HepG2 (cell line): ENCODE data around the gene DNASE2. TPM values are rescaled to one million over a fixed set of nuclear protein-coding genes. Genes with fewer than 3 reads are reported as not detected.

Experiments used
- CCDC6 ChIP-seq: sonication (generic); formaldehyde crosslinking; IDR thresholded peaks from 2 replicates; pipeline ENCODE4 v1.8.1; 2022; ENCODE audit warnings: mild to moderate bottlenecking, missing genetic modification reagents, moderate library complexity
- ETV5 ChIP-seq: IDR thresholded peaks from 2 replicates; pipeline ENCODE4 v1.6.1; 2018; ENCODE audit warnings: missing biosample characterization, missing genetic modification reagents, inconsistent platforms, borderline replicate concordance
- HOXA9 ChIP-seq: sonication (generic); formaldehyde crosslinking; IDR thresholded peaks from 2 replicates; pipeline ENCODE4 v1.8.1; 2022; ENCODE audit warnings: missing genetic modification reagents, mild to moderate bottlenecking, moderate library complexity, borderline replicate concordance
- IKZF1 ChIP-seq: fragments of 450-650 bp; IDR thresholded peaks from 2 replicates; pipeline ENCODE4 v1.7.1; 2016
- MED13 ChIP-seq: sonication (generic); formaldehyde crosslinking; IDR thresholded peaks from 2 replicates; pipeline ENCODE4 v1.5.0; 2020; ENCODE audit warnings: missing genetic modification reagents
- PAWR ChIP-seq: sonication (generic); formaldehyde crosslinking; IDR thresholded peaks from 2 replicates; pipeline ENCODE4 v1.4.0; 2020; ENCODE audit warnings: missing genetic modification reagents, mild to moderate bottlenecking, borderline replicate concordance
- PHF8 ChIP-seq: sonication (generic); formaldehyde crosslinking; IDR thresholded peaks from 2 replicates; pipeline ENCODE4 v1.5.0; 2020; ENCODE audit warnings: missing genetic modification reagents
- POLR2AphosphoS2 ChIP-seq: IDR thresholded peaks from 2 replicates; pipeline ENCODE4 v1.6.1; 2011; ENCODE audit warnings: low read depth, low read length, improper control_type of control experiment
- SAFB2 ChIP-seq: sonication (generic); formaldehyde crosslinking; IDR thresholded peaks from 2 replicates; pipeline ENCODE4 v1.5.1; 2020; ENCODE audit warnings: missing genetic modification reagents, low read depth, mild to moderate bottlenecking, borderline replicate concordance
- SP5 ChIP-seq: IDR thresholded peaks from 2 replicates; pipeline ENCODE4 v1.6.1; 2016; ENCODE audit warnings: low read depth, borderline replicate concordance
- THAP9 ChIP-seq: sonication (generic); formaldehyde crosslinking; IDR thresholded peaks from 2 replicates; pipeline ENCODE4; 2020; ENCODE audit warnings: missing genetic modification reagents, mild to moderate bottlenecking, borderline replicate concordance
- TOPORS ChIP-seq: sonication (generic); formaldehyde crosslinking; IDR thresholded peaks from 2 replicates; pipeline ENCODE4 v1.8.0; 2023; ENCODE audit warnings: mild to moderate bottlenecking, missing genetic modification reagents
- YY1 ChIP-seq: IDR thresholded peaks from 2 replicates; pipeline ENCODE4 v1.6.1; 2011; ENCODE audit warnings: low read length, low read depth, moderate library complexity, mild to moderate bottlenecking; ENCODE audit not compliant: insufficient read depth, insufficient replicate concordance
- ZEB1 ChIP-seq: IDR thresholded peaks from 2 replicates; pipeline ENCODE4 v1.6.1; 2012; ENCODE audit warnings: mild to moderate bottlenecking, low read depth, inconsistent platforms; ENCODE audit not compliant: insufficient replicate concordance
- ZGPAT ChIP-seq: IDR thresholded peaks from 2 replicates; pipeline ENCODE4 v1.6.1; 2016; ENCODE audit warnings: mild to moderate bottlenecking
- ZNF558 ChIP-seq: sonication (generic); formaldehyde crosslinking; IDR thresholded peaks from 2 replicates; pipeline ENCODE4 v1.9.0; 2022; ENCODE audit warnings: mild to moderate bottlenecking, missing genetic modification reagents, borderline replicate concordance
- ZNF670 ChIP-seq: sonication (generic); formaldehyde crosslinking; IDR thresholded peaks from 2 replicates; pipeline ENCODE4 v1.8.0; 2022; ENCODE audit warnings: mild to moderate bottlenecking, missing genetic modification reagents, borderline replicate concordance
- ZNF749 ChIP-seq: sonication (generic); formaldehyde crosslinking; IDR thresholded peaks from 2 replicates; pipeline ENCODE4 v1.8.0; 2022; ENCODE audit warnings: mild to moderate bottlenecking, missing genetic modification reagents, moderate library complexity, borderline replicate concordance
- ZNF75D ChIP-seq: sonication (generic); formaldehyde crosslinking; IDR thresholded peaks from 2 replicates; pipeline ENCODE4 v1.8.1; 2023; ENCODE audit warnings: missing genetic modification reagents, mild to moderate bottlenecking, borderline replicate concordance
- ZNF816 ChIP-seq: sonication (generic); formaldehyde crosslinking; IDR thresholded peaks from 2 replicates; pipeline ENCODE4 v1.8.0; 2022; ENCODE audit warnings: missing genetic modification reagents, mild to moderate bottlenecking, borderline replicate concordance
- polyA plus RNA-seq, 8 experiments: library from polyadenylated mRNA; depleted of rRNA in 3 of 8; stranded (reverse) in 7 of 8; unstranded in 1 of 8; fragments of >200 nt; fragmentation: Illumina TruSeq in 4 of 8; extraction: Trizol in 4 of 8; gene quantifications; 2 replicates each; pipeline versions ENCODE4 v1.2.1 to v1.2.3, GENCODE V29; 2011 to 2016; ENCODE audit warnings: low read depth in 4 of 8, missing spikeins in 1 of 8, mixed read lengths in 1 of 8; ENCODE audit not compliant: insufficient read depth in 1 of 8
- total RNA-seq, 5 experiments: library from RNA; depleted of rRNA; stranded (reverse); fragments of >200 nt; fragmentation: Illumina TruSeq; extraction: Trizol; gene quantifications; 2 replicates each; pipeline ENCODE4 v1.2.3, GENCODE V29; 2016; ENCODE audit warnings: low read depth in 1 of 5
- TF ChIP-seq, protein P1 (sequence below): IDR thresholded peaks from 2 replicates; pipeline ENCODE4 v1.6.1; 2016; ENCODE audit warnings: mild to moderate bottlenecking, missing biosample characterization, missing genetic modification reagents
- TF ChIP-seq, protein P2 (sequence below): IDR thresholded peaks from 2 replicates; pipeline ENCODE4 v1.6.1; 2016; ENCODE audit warnings: missing compliant biosample characterization, missing genetic modification reagents, borderline replicate concordance

DNASE2 gene
- total and polyA plus RNA-seq, 2 of the 13 experiments (the other 11 are each of a cell fraction or from before 2014, with no cell fraction given) = 7.5 to 16.2 TPM

GRCh38 chr19:12884926-12885748, 3.9 kb upstream of the DNASE2 start (continued):
- TF ChIP-seq TOPORS (CRISPR knock-in tag) (peak; percentile 81; the same call in 1 of the 2 replicates), YY1 (peak; percentile 62), ZNF749 (no peak), ZEB1 (peak; percentile 88), ETV5 (no peak), THAP9 (0 out of 2 replicates have a peak, but pooled peaks have one; percentile 13), SP5 (CRISPR knock-in tag) (no peak), MED13 (CRISPR knock-in tag) (no peak), POLR2AphosphoS2 (no peak), ZNF816 (0 out of 2 replicates have a peak, but pooled peaks have one; percentile 39), ZGPAT (peak; percentile 74), CCDC6 (CRISPR knock-in tag) (no peak; the same call in 1 of the 2 replicates), SAFB2 (CRISPR knock-in tag) (0 out of 2 replicates have a peak, but pooled peaks have one; percentile 17), IKZF1 (no peak), ZNF558 (CRISPR knock-in tag) (no peak), PAWR (CRISPR knock-in tag) (no peak), HOXA9 (CRISPR knock-in tag) (no peak), ZNF75D (CRISPR knock-in tag) (no peak), PHF8 (CRISPR knock-in tag) (peak; percentile 40; the same call in 1 of the 2 replicates), ZNF670 (CRISPR knock-in tag) (0 out of 2 replicates have a peak, but pooled peaks have one; percentile 10)
- TF ChIP-seq, protein P1, sequence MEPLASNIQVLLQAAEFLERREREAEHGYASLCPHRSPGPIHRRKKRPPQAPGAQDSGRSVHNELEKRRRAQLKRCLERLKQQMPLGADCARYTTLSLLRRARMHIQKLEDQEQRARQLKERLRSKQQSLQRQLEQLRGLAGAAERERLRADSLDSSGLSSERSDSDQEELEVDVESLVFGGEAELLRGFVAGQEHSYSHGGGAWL (CRISPR knock-in tag) = peak; percentile 35; the same call in 1 of the 2 replicates
- TF ChIP-seq, protein P2, sequence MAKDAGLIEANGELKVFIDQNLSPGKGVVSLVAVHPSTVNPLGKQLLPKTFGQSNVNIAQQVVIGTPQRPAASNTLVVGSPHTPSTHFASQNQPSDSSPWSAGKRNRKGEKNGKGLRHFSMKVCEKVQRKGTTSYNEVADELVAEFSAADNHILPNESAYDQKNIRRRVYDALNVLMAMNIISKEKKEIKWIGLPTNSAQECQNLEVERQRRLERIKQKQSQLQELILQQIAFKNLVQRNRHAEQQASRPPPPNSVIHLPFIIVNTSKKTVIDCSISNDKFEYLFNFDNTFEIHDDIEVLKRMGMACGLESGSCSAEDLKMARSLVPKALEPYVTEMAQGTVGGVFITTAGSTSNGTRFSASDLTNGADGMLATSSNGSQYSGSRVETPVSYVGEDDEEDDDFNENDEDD (CRISPR knock-in tag) = peak; percentile 37; the same call in 1 of the 2 replicates
